OCI-LY7 (cell line): ENCODE measurements around the gene SGSM2.

ENCODE experiments used
- EZH2phosphoT487 ChIP-seq: fragments of 200-600 bp; sonication (generic); IDR thresholded peaks from 2 replicates; pipeline ENCODE4 v1.6.1; 2018; ENCODE audit warnings: low read depth, borderline replicate concordance, mild to moderate bottlenecking, mixed run types, antibody characterized with exemption, low read length, moderate library complexity, mixed read lengths
- TF ChIP-seq, protein P1 (sequence below): fragments of 200-600 bp; sonication (generic); conservative IDR thresholded peaks from 2 replicates; pipeline ENCODE4 v1.5.1; 2014; ENCODE audit warnings: mild to moderate bottlenecking, antibody characterized with exemption, low read length, moderate library complexity, mixed read lengths

DNA sequence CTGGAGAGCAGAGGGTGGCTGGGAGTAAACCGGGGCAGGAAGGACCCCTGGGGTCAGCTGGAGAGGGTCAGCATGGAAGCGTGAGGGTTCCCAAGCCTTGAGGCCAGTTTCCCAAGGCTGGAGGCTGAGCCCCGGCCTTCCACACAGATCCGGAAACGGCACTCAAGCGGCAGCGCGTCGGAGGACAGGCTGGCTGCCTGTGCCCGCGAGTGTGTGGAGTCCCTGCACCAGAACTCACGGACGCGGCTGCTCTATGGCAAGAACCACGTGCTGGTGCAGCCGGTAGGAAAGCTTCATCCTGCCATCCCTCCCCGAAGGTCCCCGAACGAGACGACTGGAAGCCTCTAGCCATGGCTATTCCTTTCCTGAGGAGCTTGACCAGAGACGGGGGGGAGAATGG, 26.0 kb downstream of the SGSM2 start:
- TF ChIP-seq, protein P1, sequence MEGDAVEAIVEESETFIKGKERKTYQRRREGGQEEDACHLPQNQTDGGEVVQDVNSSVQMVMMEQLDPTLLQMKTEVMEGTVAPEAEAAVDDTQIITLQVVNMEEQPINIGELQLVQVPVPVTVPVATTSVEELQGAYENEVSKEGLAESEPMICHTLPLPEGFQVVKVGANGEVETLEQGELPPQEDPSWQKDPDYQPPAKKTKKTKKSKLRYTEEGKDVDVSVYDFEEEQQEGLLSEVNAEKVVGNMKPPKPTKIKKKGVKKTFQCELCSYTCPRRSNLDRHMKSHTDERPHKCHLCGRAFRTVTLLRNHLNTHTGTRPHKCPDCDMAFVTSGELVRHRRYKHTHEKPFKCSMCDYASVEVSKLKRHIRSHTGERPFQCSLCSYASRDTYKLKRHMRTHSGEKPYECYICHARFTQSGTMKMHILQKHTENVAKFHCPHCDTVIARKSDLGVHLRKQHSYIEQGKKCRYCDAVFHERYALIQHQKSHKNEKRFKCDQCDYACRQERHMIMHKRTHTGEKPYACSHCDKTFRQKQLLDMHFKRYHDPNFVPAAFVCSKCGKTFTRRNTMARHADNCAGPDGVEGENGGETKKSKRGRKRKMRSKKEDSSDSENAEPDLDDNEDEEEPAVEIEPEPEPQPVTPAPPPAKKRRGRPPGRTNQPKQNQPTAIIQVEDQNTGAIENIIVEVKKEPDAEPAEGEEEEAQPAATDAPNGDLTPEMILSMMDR: no peak
- no peak for TF ChIP-seq EZH2phosphoT487
